GM12801 (cell line): Measurements from ENCODE around the gene NFKB2.

ENCODE experiments used
- CTCF ChIP-seq: IDR thresholded peaks from one replicate; pipeline ENCODE4 v1.5.1; 2011; ENCODE audit warnings: control low read depth; ENCODE audit not compliant: insufficient read length; ENCODE audit errors: extremely low read depth

The NFKB2 gene

GRCh38 chr10:102401342-102401654 lies 5.8 kb downstream of the NFKB2 start:
- TF ChIP-seq CTCF = no peak

GRCh38 chr10:102401735-102402511 lies 6.4 kb downstream of the NFKB2 start:
- TF ChIP-seq CTCF = no peak

- no peak for TF ChIP-seq CTCF
Observed at GRCh38 chr10:102402512-102402896, 7.0 kb downstream of the NFKB2 start.

GRCh38 chr10:102403115-102403514 lies 7.6 kb downstream of the NFKB2 start:
- no peak for TF ChIP-seq CTCF

- TF ChIP-seq CTCF = no peak
Observed at GRCh38 chr10:102404361-102405107, 9.0 kb downstream of the NFKB2 start.

GRCh38 chr10:102405108-102405571 lies 9.6 kb downstream of the NFKB2 start:
- no peak for TF ChIP-seq CTCF

GRCh38 chr10:102405632-102406031 lies 10.1 kb downstream of the NFKB2 start:
- no peak for TF ChIP-seq CTCF
